Measurements from ENCODE around the gene ITGAV. TPM values are rescaled to one million over a fixed set of nuclear protein-coding genes. Genes with fewer than 3 reads are reported as not detected.

ITGAV gene
- total RNA-seq, 2 donors from 2014 or later = 31.6 to 54.6 TPM

- no peak overlapping the region for H3K4me3 ChIP-seq
- H3K4me1 ChIP-seq = no peaks in the 10 kb centered on the region
- no peaks in the 10 kb centered on the region for H3K9me3 ChIP-seq
- H3K9ac ChIP-seq (ENCODE audit: low read depth in 2 of 2, low read length in 2 of 2) = no peak overlapping the region
- no peaks in the 10 kb centered on the region for H3K36me3 ChIP-seq
- H3K27ac ChIP-seq = no peak overlapping the region
- intact Hi-C loops (cut with DNase I) = no loop called here
- no peak for DNase-seq
- no peak for TF ChIP-seq CTCF (IDR thresholded peaks at IDR 0.05)
- no peaks in the 10 kb centered on the region for H3K27me3 ChIP-seq
Measured at GRCh38 chr2:186569897-186570296, 20.0 kb upstream of the ITGAV start.

GRCh38 chr2:186570604-186571003, 19.3 kb upstream of the ITGAV start:
- Histone ChIP-seq H3K9ac (ENCODE audit: low read depth in 2 of 2, low read length in 2 of 2) (no peak overlapping the region), H3K27ac (no peak overlapping the region)

GRCh38 chr2:186572705-186573104, 17.2 kb upstream of the ITGAV start:
- no peaks in the 10 kb centered on the region for H3K9me3 ChIP-seq
- H3K4me3 ChIP-seq = no peak overlapping the region
- DNase-seq = no peak
- intact Hi-C loops (cut with DNase I) = no loop called here
- no peaks in the 10 kb centered on the region for H3K27me3 ChIP-seq
- no peak overlapping the region for H3K9ac ChIP-seq (ENCODE audit: low read depth in 2 of 2, low read length in 2 of 2)
- no peaks in the 10 kb centered on the region for H3K36me3 ChIP-seq
- no peak for TF ChIP-seq CTCF (IDR thresholded peaks at IDR 0.05)
- H3K4me1 ChIP-seq = no peaks in the 10 kb centered on the region
- H3K27ac ChIP-seq = no peak overlapping the region

More at GRCh38 chr2:186570604-186571003, 19.3 kb upstream of the ITGAV start:
- Histone ChIP-seq H3K9me3 (no peaks in the 10 kb centered on the region), H3K4me3 (no peak overlapping the region), H3K27me3 (no peaks in the 10 kb centered on the region), H3K4me1 (no peaks in the 10 kb centered on the region), H3K36me3 (no peaks in the 10 kb centered on the region)
- no peak for DNase-seq
- intact Hi-C loops (cut with DNase I) = no loop called here
- no peak for TF ChIP-seq CTCF (IDR thresholded peaks at IDR 0.05)

GRCh38 chr2:186573531-186573930, 16.3 kb upstream of the ITGAV start:
- H3K9me3 ChIP-seq = no peaks in the 10 kb centered on the region
- H3K27me3 ChIP-seq = no peaks in the 10 kb centered on the region
- intact Hi-C loops (cut with DNase I) = no loop called here
- H3K4me3 ChIP-seq = no peak overlapping the region
- no peaks in the 10 kb centered on the region for H3K36me3 ChIP-seq
- H3K4me1 ChIP-seq = no peaks in the 10 kb centered on the region
- H3K27ac ChIP-seq = no peak overlapping the region
- DNase-seq = no peak
- no peak overlapping the region for H3K9ac ChIP-seq (ENCODE audit: low read depth in 2 of 2, low read length in 2 of 2)
- TF ChIP-seq CTCF (IDR thresholded peaks at IDR 0.05) = no peak

- intact Hi-C loops (cut with DNase I) = no loop called here
- H3K4me1 ChIP-seq = no peaks in the 10 kb centered on the region
- no peaks in the 10 kb centered on the region for H3K36me3 ChIP-seq
- no peaks in the 10 kb centered on the region for H3K9me3 ChIP-seq
- no peak overlapping the region for H3K9ac ChIP-seq (ENCODE audit: low read depth in 2 of 2, low read length in 2 of 2)
- H3K27ac ChIP-seq = no peak overlapping the region
- H3K27me3 ChIP-seq = no peaks in the 10 kb centered on the region
- no peak overlapping the region for H3K4me3 ChIP-seq
- TF ChIP-seq CTCF (IDR thresholded peaks at IDR 0.05) = no peak
- DNase-seq = peak; percentile 24
Measured at GRCh38 chr2:186575302-186575701, 14.6 kb upstream of the ITGAV start.

GRCh38 chr2:186575856-186576255, 14.0 kb upstream of the ITGAV start:
- Histone ChIP-seq H3K4me1 (no peaks in the 10 kb centered on the region), H3K4me3 (no peak overlapping the region), H3K36me3 (no peaks in the 10 kb centered on the region), H3K27me3 (no peaks in the 10 kb centered on the region), H3K9ac (ENCODE audit: low read depth in 2 of 2, low read length in 2 of 2) (no peak overlapping the region), H3K9me3 (no peaks in the 10 kb centered on the region), H3K27ac (no peak overlapping the region)
- intact Hi-C loops (cut with DNase I) = no loop called here
- DNase-seq = no peak
- TF ChIP-seq CTCF (IDR thresholded peaks at IDR 0.05) = no peak

All from colonic mucosa (tissue), 4 donors.